NOMO-1 treated with DMSO at 0.1 percent for 48 hours (cell line): Measurements from ENCODE around the gene MOGAT3.
A peak's percentile ranks its signal among the peaks of the same experiment; 100 is the strongest.

Source experiments
- DNase-seq: peaks from one replicate; lab custom pipeline; 2025; ENCODE audit not compliant: unreplicated experiment; lab: John Stamatoyannopoulos, UW

Gene MOGAT3

GRCh38 chr7:101234636-101235035, 33.8 kb upstream of the MOGAT3 start:
- DNase-seq, result no peak

GRCh38 chr7:101233907-101234547, 33.2 kb upstream of the MOGAT3 start:
- DNase-seq, result no peak

- DNase-seq, result no peak
Measured at GRCh38 chr7:101232141-101232850, 31.5 kb upstream of the MOGAT3 start.

- DNase-seq, result no peak
Measured at GRCh38 chr7:101231644-101232043, 30.8 kb upstream of the MOGAT3 start.

- no peak for DNase-seq
Measured at GRCh38 chr7:101226721-101227120, 25.9 kb upstream of the MOGAT3 start.

GRCh38 chr7:101225650-101226049, 24.8 kb upstream of the MOGAT3 start:
- DNase-seq, result no peak

GRCh38 chr7:101223528-101223927, 22.7 kb upstream of the MOGAT3 start:
- DNase-seq, result no peak

- no peak for DNase-seq
Measured at GRCh38 chr7:101222275-101222830, 21.5 kb upstream of the MOGAT3 start.

- DNase-seq, result no peak
Measured at GRCh38 chr7:101220295-101220694, 19.5 kb upstream of the MOGAT3 start.

- no peak for DNase-seq
Measured at GRCh38 chr7:101218236-101219125, 17.6 kb upstream of the MOGAT3 start.

- DNase-seq, result peak; percentile 99
Measured at GRCh38 chr7:101217388-101218235, 16.8 kb upstream of the MOGAT3 start, which contains the start of the genes PLOD3 and ZNHIT1. TSS of gene PLOD3 (minus strand) at chr7:101217581. CDS start at chr7:101217274, 307 bp downstream. TSS of gene ZNHIT1 (plus strand) at chr7:101218165. CDS start at chr7:101218196, 31 bp downstream.

- DNase-seq, result no peak
Measured at GRCh38 chr7:101216860-101217387, 16.1 kb upstream of the MOGAT3 start.

- peak; percentile 22 for DNase-seq
Measured at GRCh38 chr7:101216001-101216859, 15.4 kb upstream of the MOGAT3 start.

- DNase-seq, result no peak
Measured at GRCh38 chr7:101212014-101212413, 11.2 kb upstream of the MOGAT3 start.

GRCh38 chr7:101211501-101211900, 10.7 kb upstream of the MOGAT3 start:
- DNase-seq, result no peak

- no peak for DNase-seq
Measured at GRCh38 chr7:101210143-101210542, 9.3 kb upstream of the MOGAT3 start.

GRCh38 chr7:101208794-101209193, 8.0 kb upstream of the MOGAT3 start:
- no peak for DNase-seq

- DNase-seq, result no peak
Measured at GRCh38 chr7:101207459-101207858, 6.6 kb upstream of the MOGAT3 start.

GRCh38 chr7:101206665-101207042, 5.8 kb upstream of the MOGAT3 start:
- DNase-seq, result no peak
